Dendritic cell treated with granulocyte-macrophage colony-stimulating factor and Interleukin-4, amounts not matched to agents 40 ng/mL and 50 ng/mL, for 4 days (primary cell): Measurements from ENCODE around the gene LSM6.

Experiments used
- H3K27ac Mint-ChIP-seq: one replicate; pipeline ENCODE4 v1.8.0; 2022; ENCODE audit warnings: mild to moderate bottlenecking, mixed read lengths
- H3K27me3 Mint-ChIP-seq: one replicate; pipeline ENCODE4 v1.8.0; 2022; ENCODE audit warnings: mild to moderate bottlenecking, mixed read lengths
- H3K36me3 Mint-ChIP-seq: one replicate; pipeline ENCODE4 v1.8.0; 2022; ENCODE audit warnings: low read depth, mixed read lengths
- H3K4me1 Mint-ChIP-seq: one replicate; pipeline ENCODE4 v1.8.0; 2022; ENCODE audit warnings: low read depth, mixed read lengths
- H3K4me3 Mint-ChIP-seq: one replicate; pipeline ENCODE4 v1.8.0; 2022; ENCODE audit warnings: mild to moderate bottlenecking, moderate library complexity, mixed read lengths
- H3K9me3 Mint-ChIP-seq: one replicate; pipeline ENCODE4 v1.8.0; 2022; ENCODE audit warnings: mixed read lengths
- intact Hi-C: fragments of 100-400 bp; cut with micrococcal nuclease; formaldehyde crosslinking; loops from one replicate; pipeline ENCODE4 v1.15.0; 2022

The LSM6 gene

DNA sequence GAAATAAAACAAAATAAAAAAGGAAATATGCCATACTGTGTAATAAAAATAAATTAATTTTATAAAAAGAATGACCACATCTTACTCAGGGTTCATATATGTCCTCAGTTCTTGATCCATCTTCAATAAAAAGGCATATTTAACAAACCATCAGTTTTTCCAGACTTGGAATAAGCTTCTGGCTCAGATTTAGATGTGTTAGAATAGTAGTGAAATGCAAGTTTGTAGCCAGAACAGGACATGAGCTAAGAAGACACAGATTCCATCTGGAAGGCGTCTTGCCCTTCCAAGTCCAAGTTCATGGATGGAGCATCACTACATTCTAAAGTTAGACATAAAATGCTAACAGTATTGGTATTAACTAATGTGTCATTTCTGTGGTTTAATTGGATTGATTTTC is 10.3 kb upstream of the LSM6 start:
- intact Hi-C loops, result no loop called here
- no peak overlapping the region for H3K27ac Mint-ChIP-seq
- peaks cover 9% of the 10 kb centered on the region for H3K9me3 Mint-ChIP-seq
- H3K4me1 Mint-ChIP-seq, result no peaks in the 10 kb centered on the region
- no peak overlapping the region for H3K4me3 Mint-ChIP-seq
- no peaks in the 10 kb centered on the region for H3K36me3 Mint-ChIP-seq
- H3K27me3 Mint-ChIP-seq, result peaks cover 2% of the 10 kb centered on the region

DNA sequence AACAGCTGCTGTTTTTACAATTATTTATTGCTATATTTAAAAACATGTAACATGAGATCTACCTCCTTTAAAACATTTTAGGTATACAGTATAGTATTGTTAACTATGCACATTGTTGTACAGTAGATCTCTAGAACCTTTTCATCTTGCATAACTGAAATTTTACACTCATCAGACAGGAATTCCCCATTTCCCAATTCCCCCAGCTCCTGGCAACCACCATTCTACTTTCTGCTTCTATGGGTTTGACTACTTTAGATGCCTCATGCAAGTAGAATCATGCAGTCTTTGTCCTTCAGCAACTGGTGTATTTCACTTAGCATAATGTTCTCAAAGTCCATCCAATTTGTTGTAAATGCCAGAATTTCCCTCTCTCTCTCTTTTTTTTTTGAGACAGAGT is 9.7 kb upstream of the LSM6 start:
- H3K4me3 Mint-ChIP-seq, result no peak overlapping the region
- H3K4me1 Mint-ChIP-seq, result no peaks in the 10 kb centered on the region
- intact Hi-C loops, result no loop called here
- H3K36me3 Mint-ChIP-seq, result no peaks in the 10 kb centered on the region
- H3K9me3 Mint-ChIP-seq, result peaks cover 6% of the 10 kb centered on the region
- peaks cover 2% of the 10 kb centered on the region for H3K27me3 Mint-ChIP-seq
- H3K27ac Mint-ChIP-seq, result no peak overlapping the region

DNA sequence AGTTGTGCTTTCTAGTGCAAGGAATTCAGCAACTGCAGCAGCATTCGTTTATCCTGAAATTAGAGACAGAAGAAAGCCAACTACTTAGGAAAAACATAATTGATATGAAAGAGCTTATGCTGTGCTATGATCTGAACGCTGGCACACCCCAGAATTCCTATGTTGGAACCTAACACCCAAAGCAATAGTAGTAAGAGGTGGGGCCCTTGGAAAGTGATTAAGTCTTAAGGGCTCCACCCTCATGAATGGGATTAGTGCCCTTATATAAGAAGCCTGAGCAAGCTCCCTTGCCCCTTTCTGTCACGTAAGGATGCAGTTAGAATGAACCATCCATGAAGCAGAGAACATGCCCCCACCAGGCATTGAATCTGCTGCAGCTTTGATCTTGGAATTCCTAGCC is 5.4 kb upstream of the LSM6 start:
- no peak overlapping the region for H3K27ac Mint-ChIP-seq
- no peaks in the 10 kb centered on the region for H3K36me3 Mint-ChIP-seq
- intact Hi-C loops, result loop anchor here (10.0 kb wide), 2 partner anchors 235 to 355 kb away; partner anchors contain the start of genes SLC10A7 and ZNF827
- no peak overlapping the region for H3K4me3 Mint-ChIP-seq
- H3K4me1 Mint-ChIP-seq, result no peaks in the 10 kb centered on the region
- H3K27me3 Mint-ChIP-seq, result no peaks in the 10 kb centered on the region
- H3K9me3 Mint-ChIP-seq, result no peaks in the 10 kb centered on the region

- peaks cover 38% of the 10 kb centered on the region for H3K4me1 Mint-ChIP-seq
Measured at GRCh38 chr4:146176891-146177290, 1.4 kb downstream of the LSM6 start.

GRCh38 chr4:146178126-146178525 is 2.6 kb downstream of the LSM6 start:
- Mint-ChIP-seq H3K27ac (peak overlapping the region; percentile 27), H3K4me1 (peaks cover 38% of the 10 kb centered on the region), H3K27me3 (no peaks in the 10 kb centered on the region), H3K4me3 (no peak overlapping the region), H3K9me3 (no peaks in the 10 kb centered on the region), H3K36me3 (peaks cover 23% of the 10 kb centered on the region)
- intact Hi-C loops, result loop anchor here (5.0 to 10.0 kb wide), 3 partner anchors 81 to 347 kb away; partner anchors contain the start of genes SLC10A7 and ZNF827

More at GRCh38 chr4:146176891-146177290, 1.4 kb downstream of the LSM6 start:
- H3K27ac Mint-ChIP-seq, result peak overlapping the region; percentile 90
- H3K4me3 Mint-ChIP-seq, result peak overlapping the region; percentile 56
- no peaks in the 10 kb centered on the region for H3K27me3 Mint-ChIP-seq
- intact Hi-C loops, result loop anchor here (5.0 to 10.0 kb wide), 3 partner anchors 80 to 348 kb away; partner anchors contain the start of genes SLC10A7 and ZNF827
- no peaks in the 10 kb centered on the region for H3K9me3 Mint-ChIP-seq
- peaks cover 17% of the 10 kb centered on the region for H3K36me3 Mint-ChIP-seq

DNA sequence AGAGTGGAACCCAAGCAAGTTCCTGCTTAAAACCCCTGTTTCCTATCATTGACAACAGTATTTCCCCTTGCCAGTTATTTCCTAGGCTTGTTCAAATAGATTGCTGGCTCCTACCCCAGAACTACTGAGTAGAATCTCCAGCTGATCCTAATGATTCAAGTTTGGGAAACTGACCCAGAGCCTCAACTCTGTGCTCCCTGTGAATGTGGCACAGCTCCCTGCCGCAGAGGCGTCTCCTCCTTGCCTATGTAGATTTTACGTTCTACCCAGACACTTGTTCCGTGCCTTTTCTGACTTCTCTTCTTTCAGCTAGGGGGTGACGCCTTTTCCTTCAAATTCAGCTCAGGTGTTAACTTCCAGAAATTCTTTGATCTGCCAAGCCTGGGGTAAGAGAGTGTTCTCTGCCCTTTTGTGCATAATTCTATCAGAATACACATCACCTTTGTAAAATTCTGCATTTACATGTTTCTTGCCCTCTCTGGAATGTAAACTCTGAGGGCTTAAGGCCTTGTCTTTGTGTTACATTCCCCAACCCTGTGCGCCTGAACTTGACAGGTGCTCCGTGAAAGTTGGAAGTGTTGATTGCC is 4.4 kb downstream of the LSM6 start:
- H3K4me1 Mint-ChIP-seq, result peaks cover 38% of the 10 kb centered on the region
- H3K36me3 Mint-ChIP-seq, result peaks cover 38% of the 10 kb centered on the region
- no peak overlapping the region for H3K27ac Mint-ChIP-seq
- no peaks in the 10 kb centered on the region for H3K27me3 Mint-ChIP-seq
- no peak overlapping the region for H3K4me3 Mint-ChIP-seq
- intact Hi-C loops, result loop anchor here (5.0 to 10.0 kb wide), 4 partner anchors 83 to 555 kb away; partner anchors contain the start of genes SLC10A7 and ZNF827
- H3K9me3 Mint-ChIP-seq, result no peaks in the 10 kb centered on the region

DNA sequence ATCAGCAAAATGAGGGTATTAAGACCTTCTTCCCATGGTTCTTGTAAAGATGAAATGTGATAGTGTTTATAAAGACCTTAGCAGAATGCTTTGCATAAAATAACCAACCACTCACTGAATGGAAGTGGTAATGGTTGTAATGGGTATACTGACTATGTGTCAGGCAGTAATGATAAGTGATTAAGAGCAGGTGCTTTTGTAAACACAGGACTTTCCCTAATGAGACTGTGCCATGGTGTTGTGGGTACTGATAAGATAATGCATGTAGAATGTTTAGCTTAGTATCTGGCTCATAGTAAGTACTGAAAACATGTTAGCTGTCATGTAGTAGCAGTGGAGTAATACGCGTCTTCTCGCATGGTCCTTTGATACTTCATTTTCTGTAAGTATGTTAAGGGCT is 6.9 kb downstream of the LSM6 start:
- Mint-ChIP-seq H3K9me3 (no peaks in the 10 kb centered on the region), H3K4me3 (no peak overlapping the region), H3K27ac (no peak overlapping the region), H3K4me1 (peaks cover 28% of the 10 kb centered on the region), H3K36me3 (peaks cover 56% of the 10 kb centered on the region), H3K27me3 (no peaks in the 10 kb centered on the region)
- intact Hi-C loops, result loop anchor here (10.0 kb wide), 1 partner anchor 558 kb away; no protein-coding TSS in a partner anchor

- Mint-ChIP-seq H3K9me3 (no peaks in the 10 kb centered on the region), H3K36me3 (peaks cover 60% of the 10 kb centered on the region), H3K27me3 (no peaks in the 10 kb centered on the region), H3K4me1 (peaks cover 21% of the 10 kb centered on the region), H3K27ac (no peak overlapping the region), H3K4me3 (no peak overlapping the region)
- intact Hi-C loops, result loop anchor here (10.0 kb wide), 1 partner anchor 558 kb away; no protein-coding TSS in a partner anchor
Measured at GRCh38 chr4:146183209-146183608, 7.7 kb downstream of the LSM6 start.

GRCh38 chr4:146186041-146186440 is 10.5 kb downstream of the LSM6 start:
- Mint-ChIP-seq H3K4me1 (no peaks in the 10 kb centered on the region), H3K27me3 (no peaks in the 10 kb centered on the region), H3K36me3 (peaks cover 84% of the 10 kb centered on the region), H3K4me3 (no peak overlapping the region), H3K9me3 (no peaks in the 10 kb centered on the region), H3K27ac (no peak overlapping the region)
- intact Hi-C loops, result loop anchor here (10.0 kb wide), 1 partner anchor 561 kb away; no protein-coding TSS in a partner anchor

DNA sequence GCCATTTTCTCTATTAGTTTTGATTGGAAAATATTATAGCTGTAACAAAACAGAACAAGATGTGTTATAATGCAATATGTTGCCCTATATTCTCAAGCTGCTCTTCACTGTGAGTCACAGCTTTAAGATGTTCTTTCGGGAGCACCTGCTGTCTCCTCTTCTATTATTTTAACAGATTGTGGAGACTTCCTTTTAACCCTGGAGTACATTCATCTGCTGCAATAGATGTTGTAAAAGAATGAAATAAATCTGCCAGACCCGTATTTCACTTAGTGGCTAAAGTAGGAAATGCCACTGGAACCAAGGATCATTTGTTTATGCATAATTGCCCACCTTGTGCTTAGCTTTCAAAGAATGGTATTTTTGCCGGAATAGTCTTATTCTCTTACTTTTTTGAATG is 11.1 kb downstream of the LSM6 start:
- intact Hi-C loops, result loop anchor here (10.0 kb wide), 1 partner anchor 562 kb away; no protein-coding TSS in a partner anchor
- Mint-ChIP-seq H3K27me3 (no peaks in the 10 kb centered on the region), H3K36me3 (peaks cover 86% of the 10 kb centered on the region), H3K9me3 (no peaks in the 10 kb centered on the region), H3K4me1 (no peaks in the 10 kb centered on the region), H3K4me3 (no peak overlapping the region), H3K27ac (no peak overlapping the region)

GRCh38 chr4:146190456-146190855 is 14.9 kb downstream of the LSM6 start:
- H3K36me3 Mint-ChIP-seq, result peaks cover 71% of the 10 kb centered on the region
- no peaks in the 10 kb centered on the region for H3K4me1 Mint-ChIP-seq
- H3K27ac Mint-ChIP-seq, result no peak overlapping the region
- H3K9me3 Mint-ChIP-seq, result no peaks in the 10 kb centered on the region
- H3K27me3 Mint-ChIP-seq, result no peaks in the 10 kb centered on the region
- intact Hi-C loops, result no loop called here
- no peak overlapping the region for H3K4me3 Mint-ChIP-seq

GRCh38 chr4:146191766-146192458 is 16.4 kb downstream of the LSM6 start:
- Mint-ChIP-seq H3K36me3 (peaks cover 56% of the 10 kb centered on the region), H3K4me3 (no peak overlapping the region), H3K27me3 (no peaks in the 10 kb centered on the region), H3K27ac (no peak overlapping the region), H3K9me3 (no peaks in the 10 kb centered on the region), H3K4me1 (no peaks in the 10 kb centered on the region)
- intact Hi-C loops, result no loop called here

GRCh38 chr4:146193628-146194027 is 18.1 kb downstream of the LSM6 start:
- H3K27ac Mint-ChIP-seq, result no peak overlapping the region
- H3K4me1 Mint-ChIP-seq, result no peaks in the 10 kb centered on the region
- intact Hi-C loops, result no loop called here
- H3K36me3 Mint-ChIP-seq, result peaks cover 39% of the 10 kb centered on the region
- no peaks in the 10 kb centered on the region for H3K9me3 Mint-ChIP-seq
- H3K27me3 Mint-ChIP-seq, result no peaks in the 10 kb centered on the region
- no peak overlapping the region for H3K4me3 Mint-ChIP-seq

GRCh38 chr4:146194212-146194611 is 18.7 kb downstream of the LSM6 start:
- H3K36me3 Mint-ChIP-seq, result peaks cover 34% of the 10 kb centered on the region
- H3K4me1 Mint-ChIP-seq, result no peaks in the 10 kb centered on the region
- H3K9me3 Mint-ChIP-seq, result no peaks in the 10 kb centered on the region
- no peak overlapping the region for H3K27ac Mint-ChIP-seq
- intact Hi-C loops, result no loop called here
- no peak overlapping the region for H3K4me3 Mint-ChIP-seq
- H3K27me3 Mint-ChIP-seq, result no peaks in the 10 kb centered on the region
